ENCODE results near the gene ABHD6.

The ABHD6 gene

GRCh38 chr3:58237238-58237940 is at the start of gene ABHD6:
TSS of gene ABHD6 (plus strand) at chr3:58237792. CDS start at chr3:58256587, 18,795 bp downstream.
- peak; percentile 70 for DNase-seq (ENCODE audit: low spot score)
- CTCF ChIA-PET = no interaction called here
- peak; percentile 34 for TF ChIP-seq CTCF (conservative IDR thresholded peaks at IDR 0.05; ENCODE audit: low read depth)
- POLR2A ChIA-PET (ENCODE audit: low non-redundant PET) = interaction anchor here (0.6 kb wide), 1 partner anchor 39 kb away, joined by 3 read pairs; no protein-coding TSS in a partner anchor
- H3K27ac ChIP-seq = peak within 1 kb of the TSS; percentile 83

- ChIA-PET POLR2A (ENCODE audit: low non-redundant PET) (no interaction called here), CTCF (interaction anchor here (0.5 to 2.4 kb wide), 11 partner anchors 10 to 119 kb away, joined by 3 to 21 read pairs (median 4); partner anchors contain the start of genes HTD2 and RPP14)
- peak overlapping the region; percentile 39 for H3K27ac ChIP-seq
- TF ChIP-seq CTCF (conservative IDR thresholded peaks at IDR 0.05; ENCODE audit: low read depth) = no peak
- DNase-seq (ENCODE audit: low spot score) = peak; percentile 52
Observed at GRCh38 chr3:58188173-58188564, 49.4 kb upstream of the ABHD6 start.

- DNase-seq (ENCODE audit: low spot score) = no peak
- ChIA-PET POLR2A (ENCODE audit: low non-redundant PET) (no interaction called here), CTCF (interaction anchor here (0.7 to 2.4 kb wide), 5 partner anchors 11 to 118 kb away, joined by 3 to 21 read pairs (median 8); partner anchors contain the start of genes HTD2 and RPP14)
- peak overlapping the region; percentile 39 for H3K27ac ChIP-seq
- no peak for TF ChIP-seq CTCF (conservative IDR thresholded peaks at IDR 0.05; ENCODE audit: low read depth)
Observed at GRCh38 chr3:58188921-58189451, 48.6 kb upstream of the ABHD6 start.

GRCh38 chr3:58189691-58190090 is 47.9 kb upstream of the ABHD6 start:
- ChIA-PET POLR2A (ENCODE audit: low non-redundant PET) (no interaction called here), CTCF (interaction anchor here (1.1 to 2.3 kb wide), 3 partner anchors 13 to 117 kb away, joined by 4 to 8 read pairs (median 5); partner anchors contain the start of genes HTD2 and RPP14)
- H3K27ac ChIP-seq = no peak overlapping the region
- no peak for TF ChIP-seq CTCF (conservative IDR thresholded peaks at IDR 0.05; ENCODE audit: low read depth)
- no peak for DNase-seq (ENCODE audit: low spot score)

- DNase-seq (ENCODE audit: low spot score) = no peak
- no peak for TF ChIP-seq CTCF (conservative IDR thresholded peaks at IDR 0.05; ENCODE audit: low read depth)
- ChIA-PET CTCF (interaction anchor here (1.6 kb wide), 1 partner anchor 27 kb away, joined by 5 read pairs; no protein-coding TSS in a partner anchor), POLR2A (ENCODE audit: low non-redundant PET) (interaction anchor here (0.6 to 0.7 kb wide), 2 partner anchors 27 to 166 kb away, joined by 3 read pairs; no protein-coding TSS in a partner anchor)
- H3K27ac ChIP-seq = no peak overlapping the region
Observed at GRCh38 chr3:58190291-58190690, 47.3 kb upstream of the ABHD6 start.

GRCh38 chr3:58190882-58191281 is 46.7 kb upstream of the ABHD6 start:
- CTCF ChIA-PET = interaction anchor here (1.6 kb wide), 1 partner anchor 27 kb away, joined by 5 read pairs; no protein-coding TSS in a partner anchor
- H3K27ac ChIP-seq = no peak overlapping the region
- POLR2A ChIA-PET (ENCODE audit: low non-redundant PET) = interaction anchor here (0.6 to 0.7 kb wide), 2 partner anchors 27 to 165 kb away, joined by 3 read pairs; no protein-coding TSS in a partner anchor
- DNase-seq (ENCODE audit: low spot score) = no peak
- no peak for TF ChIP-seq CTCF (conservative IDR thresholded peaks at IDR 0.05; ENCODE audit: low read depth)
